B cell (primary cell): Measurements from ENCODE around the gene SMIM28. TPM values are rescaled to one million over a fixed set of nuclear protein-coding genes. Genes with fewer than 3 reads are reported as not detected.

Source experiments
- ATAC-seq: fragments of 200-7000 bp; cut with Tn5 transposase; one replicate; pipeline ENCODE4 v1.10.0; 2021; ENCODE audit warnings: low read depth, mild to moderate bottlenecking, moderate number of reproducible peaks, moderate library complexity
- CTCF ChIA-PET: fragments of 350-600 bp; sonication (Branson Sonifier 250); formaldehyde crosslinking; loops from one replicate; lab custom pipeline; 2021; ENCODE audit warnings: antibody characterized with exemption, inconsistent platforms; lab: Charles Lee
- POLR2A ChIA-PET: fragments of 350-600 bp; sonication (Branson Sonifier 250); formaldehyde crosslinking; loops from one replicate; lab custom pipeline; 2021; ENCODE audit warnings: antibody characterized with exemption; lab: Charles Lee
- DNase-seq: peaks from one replicate; pipeline ENCODE4 v3.0.0; 2013
- H2AFZ ChIP-seq: 2 replicates; pipeline ENCODE4 v1.6.1; 2012; ENCODE audit warnings: mild to moderate bottlenecking, low read depth, low read length; ENCODE audit not compliant: insufficient read depth, poor library complexity, severe bottlenecking
- H3K27ac ChIP-seq, 2 donors: 1 replicate in 1 of 2; 2 replicates in 1 of 2; pipeline ENCODE4 v1.5.1; 2012 to 2013; ENCODE audit warnings: low read length in 2 of 2, mild to moderate bottlenecking in 2 of 2, moderate library complexity in 1 of 2
- H3K27me3 ChIP-seq, 4 experiments: fragments of 200-600 bp in 1 of 4; sonication (generic) in 1 of 4; replicated peaks in 1 of 4; 1 replicate in 2 of 4; 2 replicates in 2 of 4; pipeline versions ENCODE4 v1.6.1 to v1.7.0; 2013 to 2016; ENCODE audit warnings: low read length in 3 of 4, mild to moderate bottlenecking in 2 of 4, mixed read lengths in 1 of 4, moderate library complexity in 1 of 4; ENCODE audit not compliant: insufficient read depth in 4 of 4, control insufficient read depth in 3 of 4; ENCODE audit errors: control extremely low read depth in 1 of 4
- H3K36me3 ChIP-seq, 2 experiments: replicated peaks in 1 of 2; 1 replicate in 1 of 2; 2 replicates in 1 of 2; pipeline versions ENCODE4 v1.6.1 to v1.7.1; 2013; ENCODE audit warnings: low read length in 1 of 2; ENCODE audit not compliant: insufficient read depth in 2 of 2, control insufficient read depth in 1 of 2; ENCODE audit errors: control extremely low read depth in 1 of 2, extremely low read depth in 1 of 2
- H3K4me1 ChIP-seq, 2 donors: fragments of 200-600 bp in 1 of 2; sonication (generic) in 1 of 2; 1 replicate in 1 of 2; 2 replicates in 1 of 2; pipeline versions ENCODE4 v1.5.1 to v1.6.1; 2013 to 2017; ENCODE audit warnings: low read length in 2 of 2; ENCODE audit not compliant: control insufficient read depth in 2 of 2, insufficient read depth in 2 of 2
- H3K4me2 ChIP-seq: replicated peaks from 2 replicates; pipeline ENCODE3; 2012; ENCODE audit warnings: mild to moderate bottlenecking, low read depth, low read length; ENCODE audit not compliant: poor library complexity, severe bottlenecking
- H3K4me3 ChIP-seq, 5 experiments: fragments of 200-600 bp in 1 of 5; sonication (generic) in 1 of 5; 1 replicate in 3 of 5; 2 replicates in 2 of 5; pipeline versions ENCODE4 v1.5.1 to v1.7.0; 2011 to 2016; ENCODE audit warnings: low read length in 4 of 5, mild to moderate bottlenecking in 4 of 5, low read depth in 2 of 5, control low read depth in 1 of 5, moderate library complexity in 1 of 5; ENCODE audit not compliant: insufficient read depth in 1 of 5; ENCODE audit errors: control extremely low read depth in 1 of 5, extremely low read depth in 1 of 5
- H3K79me2 ChIP-seq: fragments of 200-600 bp; sonication (generic); one replicate; pipeline ENCODE4 v1.6.0; 2016; ENCODE audit warnings: low read length; ENCODE audit not compliant: control insufficient read depth, insufficient read depth
- H3K9ac ChIP-seq: fragments of 200-600 bp; sonication (generic); 2 replicates; pipeline ENCODE4 v1.6.1; 2017; ENCODE audit warnings: mild to moderate bottlenecking, low read length, moderate library complexity
- H3K9me3 ChIP-seq, 3 donors: one replicate each; pipeline versions ENCODE4 v1.6.1 to v1.7.1; 2013; ENCODE audit warnings: low read length in 2 of 3; ENCODE audit not compliant: control insufficient read depth in 2 of 3, insufficient read depth in 1 of 3; ENCODE audit errors: control extremely low read depth in 1 of 3
- H4K20me1 ChIP-seq: 2 replicates; pipeline ENCODE4 v1.6.0; 2012; ENCODE audit warnings: mild to moderate bottlenecking, low read length; ENCODE audit not compliant: insufficient read depth, control insufficient read depth, poor library complexity, severe bottlenecking
- H3K27ac Mint-ChIP-seq: one replicate; pipeline ENCODE4 v1.8.0; 2021; ENCODE audit warnings: mixed read lengths
- H3K27me3 Mint-ChIP-seq: one replicate; pipeline ENCODE4 v1.8.0; 2021; ENCODE audit warnings: mixed read lengths
- H3K4me1 Mint-ChIP-seq: one replicate; pipeline ENCODE4 v1.8.0; 2021; ENCODE audit warnings: mixed read lengths
- H3K4me3 Mint-ChIP-seq: one replicate; pipeline ENCODE4 v1.8.0; 2021; ENCODE audit warnings: mixed read lengths
- H3K9me3 Mint-ChIP-seq: one replicate; pipeline ENCODE4 v1.8.0; 2022; ENCODE audit warnings: mixed read lengths; ENCODE audit not compliant: insufficient read depth
- EZH2 ChIP-seq: IDR thresholded peaks from 2 replicates; pipeline ENCODE4 v1.6.1; 2012; ENCODE audit warnings: borderline replicate concordance, low read depth, mild to moderate bottlenecking, moderate library complexity, low read length; ENCODE audit not compliant: insufficient read depth, poor library complexity, severe bottlenecking
- WGBS: methylation state at CpG from one replicate; pipeline ENCODE4 v1.1.5; 2013; ENCODE audit warnings: missing lambda C conversion rate; ENCODE audit not compliant: insufficient coverage; 5-methylcytosine and 5-hydroxymethylcytosine counted together
- intact Hi-C: fragments of 100-400 bp; cut with micrococcal nuclease; formaldehyde crosslinking; loops from one replicate; pipeline ENCODE4 v1.10.0; 2022
- polyA minus RNA-seq: library from RNA; depleted of rRNA, polyadenylated mRNA; stranded (reverse); fragments of >200 nt; gene quantifications from 2 replicates; pipeline ENCODE4 v1.2.3, GENCODE V29; 2012
- polyA plus RNA-seq: library from polyadenylated mRNA; depleted of rRNA; stranded (reverse); fragments of >200 nt; gene quantifications from 2 replicates; pipeline ENCODE4 v1.2.3, GENCODE V29; 2012
- total RNA-seq, 2 donors: library from RNA; stranded (reverse); fragments of 120-200 nt in 1 of 2; gene quantifications; 1 replicate in 1 of 2; 2 replicates in 1 of 2; pipeline versions ENCODE4 v1.2.3 to v1.2.4, GENCODE V29; 2013 to 2022
- TF ChIP-seq, protein P1 (sequence below): fragments of 200-600 bp; IDR thresholded peaks from one replicate; pipeline ENCODE4 v1.8.0; 2022; ENCODE audit warnings: antibody characterized with exemption, mild to moderate bottlenecking

The SMIM28 gene
- total RNA-seq (not detected in 2 replicates), polyA plus RNA-seq (not detected in 2 replicates), polyA minus RNA-seq (not detected in 2 replicates)
- not detected for total RNA-seq (2013)

GRCh38 chr6:138377844-138378243, at the start of gene SMIM28:
TSS of gene SMIM28 (plus strand) at chr6:138377905. CDS start at chr6:138378073, 168 bp downstream.
- H3K27me3 ChIP-seq, result no peaks in the 10 kb centered on the region
- ATAC-seq (no peak), DNase-seq (no peak)
- ChIA-PET POLR2A (no interaction called here), CTCF (no interaction called here)
- Mint-ChIP-seq H3K9me3 (no peaks in the 10 kb centered on the region), H3K4me3 (no peak within 1 kb of the TSS), H3K4me1 (no peaks in the 10 kb centered on the region), H3K27me3 (peaks cover 9% of the 10 kb centered on the region), H3K27ac (no peak within 1 kb of the TSS)
- no peak within 1 kb of the TSS for H3K4me3 ChIP-seq
- H3K36me3 ChIP-seq, result no peaks in the 10 kb centered on the region
- no peaks in the 10 kb centered on the region for H3K79me2 ChIP-seq
- H3K9ac ChIP-seq, result no peak within 1 kb of the TSS
- intact Hi-C loops, result no loop called here
- no peaks in the 10 kb centered on the region for H4K20me1 ChIP-seq
- no peak within 1 kb of the TSS for H3K4me2 ChIP-seq
- WGBS, result 94% methylated on average over 5 of the region's 6 CpGs
- H3K4me1 ChIP-seq, result no peaks in the 10 kb centered on the region
- no peak within 1 kb of the TSS for H2AFZ ChIP-seq
- no peak within 1 kb of the TSS for H3K27ac ChIP-seq
- no peaks in the 10 kb centered on the region for H3K9me3 ChIP-seq
- TF ChIP-seq EZH2, result no peak
- TF ChIP-seq, protein P1, sequence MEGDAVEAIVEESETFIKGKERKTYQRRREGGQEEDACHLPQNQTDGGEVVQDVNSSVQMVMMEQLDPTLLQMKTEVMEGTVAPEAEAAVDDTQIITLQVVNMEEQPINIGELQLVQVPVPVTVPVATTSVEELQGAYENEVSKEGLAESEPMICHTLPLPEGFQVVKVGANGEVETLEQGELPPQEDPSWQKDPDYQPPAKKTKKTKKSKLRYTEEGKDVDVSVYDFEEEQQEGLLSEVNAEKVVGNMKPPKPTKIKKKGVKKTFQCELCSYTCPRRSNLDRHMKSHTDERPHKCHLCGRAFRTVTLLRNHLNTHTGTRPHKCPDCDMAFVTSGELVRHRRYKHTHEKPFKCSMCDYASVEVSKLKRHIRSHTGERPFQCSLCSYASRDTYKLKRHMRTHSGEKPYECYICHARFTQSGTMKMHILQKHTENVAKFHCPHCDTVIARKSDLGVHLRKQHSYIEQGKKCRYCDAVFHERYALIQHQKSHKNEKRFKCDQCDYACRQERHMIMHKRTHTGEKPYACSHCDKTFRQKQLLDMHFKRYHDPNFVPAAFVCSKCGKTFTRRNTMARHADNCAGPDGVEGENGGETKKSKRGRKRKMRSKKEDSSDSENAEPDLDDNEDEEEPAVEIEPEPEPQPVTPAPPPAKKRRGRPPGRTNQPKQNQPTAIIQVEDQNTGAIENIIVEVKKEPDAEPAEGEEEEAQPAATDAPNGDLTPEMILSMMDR, result no peak

DNA sequence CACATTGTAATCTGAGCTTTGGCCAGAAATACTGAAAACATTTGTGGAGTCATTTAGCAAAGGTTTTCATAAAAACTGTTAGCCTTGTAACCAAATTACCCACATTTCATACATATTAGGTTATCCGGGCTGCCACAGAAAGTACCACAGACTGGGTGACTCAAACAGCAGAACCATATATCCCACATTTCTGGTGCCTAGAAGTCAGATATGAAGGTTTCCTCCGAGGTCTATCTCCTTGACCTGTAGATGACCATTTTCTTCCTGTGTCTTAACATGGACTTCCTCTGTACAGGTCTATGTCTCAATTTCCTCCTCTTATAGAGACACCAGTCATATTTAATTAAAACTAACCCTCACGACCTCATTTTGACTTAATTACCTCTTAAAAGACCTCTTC, 49.5 kb upstream of the SMIM28 start:
- no peaks in the 10 kb centered on the region for H3K27me3 ChIP-seq
- no peaks in the 10 kb centered on the region for H3K36me3 ChIP-seq
- no peaks in the 10 kb centered on the region for H3K79me2 ChIP-seq
- H3K4me2 ChIP-seq, result no peak overlapping the region
- no peaks in the 10 kb centered on the region for H3K4me1 Mint-ChIP-seq
- intact Hi-C loops, result no loop called here
- no peak overlapping the region for H3K9ac ChIP-seq
- no peak overlapping the region for H3K4me3 Mint-ChIP-seq
- ATAC-seq, result no peak
- no peaks in the 10 kb centered on the region for H3K4me1 ChIP-seq
- no peak overlapping the region for H3K4me3 ChIP-seq
- ChIA-PET CTCF (no interaction called here), POLR2A (no interaction called here)
- no peak overlapping the region for H2AFZ ChIP-seq
- no peaks in the 10 kb centered on the region for H3K9me3 Mint-ChIP-seq
- TF ChIP-seq, protein P1, result no peak
- TF ChIP-seq EZH2, result no peak
- no peaks in the 10 kb centered on the region for H4K20me1 ChIP-seq
- H3K27ac ChIP-seq, result no peak overlapping the region
- H3K27ac Mint-ChIP-seq, result no peak overlapping the region
- no peaks in the 10 kb centered on the region for H3K9me3 ChIP-seq
- peaks cover 14% of the 10 kb centered on the region for H3K27me3 Mint-ChIP-seq
- no peak for DNase-seq
- WGBS, result 53% methylated on average over 2 of the region's 3 CpGs
